Measurements from ENCODE around the gene CRYL1.

Gene CRYL1

DNA sequence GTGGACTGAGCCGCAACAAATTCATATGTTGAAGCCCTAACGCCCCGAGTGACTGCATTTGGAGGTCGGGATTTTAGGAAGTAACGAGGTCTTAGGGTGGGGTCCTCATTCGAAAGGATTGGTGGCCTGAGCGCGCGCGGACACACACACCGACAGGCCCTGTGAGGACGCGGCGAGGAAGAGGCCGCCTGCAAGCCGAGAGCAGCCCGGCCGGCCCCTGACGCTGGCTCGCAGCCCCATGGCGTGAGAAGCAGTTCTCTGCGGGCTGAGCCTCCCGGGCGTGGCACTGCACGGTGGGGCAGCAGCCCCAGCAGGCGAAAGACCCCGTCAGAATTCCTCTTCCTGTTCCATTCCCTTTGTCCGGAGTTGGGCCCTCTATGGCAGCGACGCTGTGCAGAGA is 131.2 kb downstream of the CRYL1 start:
- no peak for DNase-seq

DNA sequence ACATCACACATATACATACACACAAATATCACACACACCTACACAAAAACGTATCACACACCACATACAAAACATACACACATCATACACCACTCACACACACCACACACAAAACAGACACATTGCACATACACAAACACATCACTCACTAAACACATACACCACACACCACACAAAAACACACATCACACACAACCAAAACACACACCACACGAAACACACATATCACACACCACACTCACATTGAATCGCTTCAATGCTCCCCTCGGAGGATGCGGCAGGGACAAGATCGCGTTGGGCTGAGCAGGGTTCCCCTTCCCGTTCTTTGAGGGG is 131.5 kb downstream of the CRYL1 start:
- no peak for DNase-seq

DNA sequence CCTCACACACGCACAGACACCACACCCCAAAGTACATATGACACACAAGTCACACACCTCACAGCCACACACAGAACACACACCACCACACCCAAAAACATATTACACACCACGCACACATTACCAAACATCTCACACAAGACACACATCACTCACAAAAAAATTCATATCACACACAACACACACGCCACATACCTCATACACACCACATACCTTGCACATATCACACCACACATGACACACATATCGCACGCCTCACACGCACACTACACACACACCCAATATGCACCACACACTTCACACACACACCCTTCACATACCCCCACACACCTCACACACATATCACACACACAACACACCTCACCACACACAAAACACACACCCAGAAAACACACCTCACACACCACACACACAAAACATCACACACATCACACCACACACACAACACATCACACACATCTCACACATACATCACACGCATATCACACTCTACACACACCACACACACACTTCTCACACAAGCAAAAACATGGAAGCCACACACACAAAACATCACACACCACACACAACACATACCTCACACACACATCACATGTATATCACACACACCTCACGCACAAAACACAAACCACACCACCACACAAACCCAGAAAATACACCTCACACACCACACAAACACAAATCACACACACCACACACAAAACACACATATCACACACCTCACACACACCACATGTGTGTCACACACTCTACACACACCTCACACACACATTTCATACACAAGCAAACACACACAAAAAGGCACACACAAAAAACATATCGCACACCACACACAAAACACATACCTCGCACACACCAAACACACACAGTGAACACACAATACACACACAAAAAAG is 132.1 kb downstream of the CRYL1 start:
- no peak for DNase-seq

- DNase-seq, result no peak
Measured at GRCh38 chr13:20392530-20392929, 133.1 kb downstream of the CRYL1 start.

DNA sequence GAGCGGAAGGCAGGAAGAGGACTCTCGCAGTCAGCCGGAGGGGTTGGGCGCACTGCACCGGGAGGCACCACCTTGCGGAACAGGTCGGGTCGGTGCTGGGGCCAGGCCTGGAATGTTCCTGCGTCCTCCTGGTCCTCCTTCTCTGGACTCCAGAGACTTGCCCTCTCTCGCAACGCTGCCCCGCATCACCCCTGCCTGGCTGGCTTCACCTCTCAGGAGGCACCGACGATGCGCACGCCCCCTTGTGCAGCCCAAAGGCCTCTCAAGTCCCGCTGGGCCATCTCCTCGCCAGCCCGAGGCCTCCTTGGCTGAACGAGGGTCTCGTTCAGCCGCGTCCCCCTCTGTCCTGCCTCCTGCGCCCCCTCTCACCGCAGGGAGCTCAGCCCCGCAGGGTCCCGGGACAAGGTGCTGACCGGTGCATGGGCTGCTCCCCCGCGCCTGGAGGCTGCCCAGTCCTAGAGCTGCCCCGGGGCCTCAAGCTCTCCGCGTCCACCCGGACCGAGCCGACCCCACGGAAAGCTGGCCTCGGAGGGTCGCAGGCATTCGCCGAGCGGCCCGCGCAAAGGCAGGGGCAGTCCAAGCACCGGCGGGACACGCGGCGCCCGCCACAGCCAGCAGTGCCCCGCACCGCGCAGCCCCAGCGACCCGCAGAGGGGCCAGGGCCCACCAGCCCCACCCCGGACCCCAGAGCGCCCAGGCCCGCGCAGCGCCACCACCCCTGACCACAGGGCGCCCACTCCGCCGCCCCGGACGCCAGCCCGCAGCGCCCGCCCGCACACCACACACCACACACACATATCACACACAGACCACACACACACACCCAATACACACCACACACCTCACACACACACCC is 133.8 kb downstream of the CRYL1 start:
- DNase-seq, result no peak

GRCh38 chr13:20390526-20391175 is 135.0 kb downstream of the CRYL1 start:
- no peak for DNase-seq

GRCh38 chr13:20389696-20390525 is 135.7 kb downstream of the CRYL1 start:
- no peak for DNase-seq

DNA sequence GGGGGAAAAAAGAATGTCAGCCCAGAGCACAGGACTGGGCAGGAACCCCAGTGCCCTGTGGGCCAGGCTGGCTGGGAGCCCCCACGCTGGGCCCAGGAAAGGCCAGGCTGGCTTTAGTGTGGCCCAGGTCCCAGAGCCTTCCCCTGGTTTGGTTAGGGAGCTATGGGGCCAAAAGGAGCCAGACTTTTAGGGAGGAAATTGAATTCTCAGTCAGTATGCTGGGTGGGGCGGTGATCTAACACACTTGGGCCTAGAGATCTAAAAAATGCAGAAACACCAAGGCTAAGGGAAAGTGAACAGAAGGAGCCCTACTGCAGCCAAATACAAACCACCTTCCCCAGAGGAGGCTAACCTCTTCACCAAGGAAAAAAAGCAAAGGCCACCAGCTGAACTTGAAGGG is 137.5 kb downstream of the CRYL1 start:
- no peak for DNase-seq

GRCh38 chr13:20387441-20387971 is 138.2 kb downstream of the CRYL1 start:
- DNase-seq, result no peak

DNA sequence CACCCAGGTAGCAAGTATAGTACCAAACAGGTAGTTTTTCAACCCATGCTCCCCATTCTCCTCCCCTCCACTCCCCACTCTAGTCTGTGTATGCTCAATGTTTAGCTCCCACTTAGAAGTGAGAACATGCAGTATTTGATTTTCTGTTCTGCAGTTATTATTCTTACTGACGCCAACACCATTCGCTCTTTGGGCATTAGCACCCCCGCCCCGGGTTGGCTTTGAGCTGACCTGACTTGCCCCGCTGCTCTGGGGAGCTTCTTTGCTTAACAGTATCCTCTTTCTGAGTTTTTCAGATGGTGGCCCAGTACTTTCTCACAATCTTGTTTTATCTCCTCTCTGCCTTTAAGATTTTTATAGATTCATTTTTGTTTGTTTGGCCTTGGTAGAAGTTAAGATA is 138.7 kb downstream of the CRYL1 start:
- DNase-seq, result no peak

DNA sequence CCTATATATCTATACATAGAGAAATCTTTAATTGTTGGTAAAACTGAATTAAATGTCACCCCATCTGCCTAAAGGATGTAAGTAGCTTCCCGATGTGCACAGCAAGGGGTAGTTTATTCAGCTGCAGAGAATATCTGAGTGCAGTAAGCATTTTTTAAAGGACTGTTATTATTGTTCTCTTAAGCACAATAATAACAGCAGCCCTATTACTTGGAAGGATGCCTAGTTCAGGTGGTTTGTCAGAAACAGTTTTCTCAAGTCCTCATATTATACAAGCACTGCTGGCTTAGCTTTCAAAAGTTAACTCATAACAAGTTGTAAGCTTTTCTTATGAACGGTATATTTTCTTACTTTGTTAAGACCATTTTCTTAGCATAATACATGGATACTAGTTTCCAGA is 142.6 kb downstream of the CRYL1 start:
- no peak for DNase-seq

GRCh38 chr13:20381401-20381800 is 144.3 kb downstream of the CRYL1 start:
- no peak for DNase-seq

DNA sequence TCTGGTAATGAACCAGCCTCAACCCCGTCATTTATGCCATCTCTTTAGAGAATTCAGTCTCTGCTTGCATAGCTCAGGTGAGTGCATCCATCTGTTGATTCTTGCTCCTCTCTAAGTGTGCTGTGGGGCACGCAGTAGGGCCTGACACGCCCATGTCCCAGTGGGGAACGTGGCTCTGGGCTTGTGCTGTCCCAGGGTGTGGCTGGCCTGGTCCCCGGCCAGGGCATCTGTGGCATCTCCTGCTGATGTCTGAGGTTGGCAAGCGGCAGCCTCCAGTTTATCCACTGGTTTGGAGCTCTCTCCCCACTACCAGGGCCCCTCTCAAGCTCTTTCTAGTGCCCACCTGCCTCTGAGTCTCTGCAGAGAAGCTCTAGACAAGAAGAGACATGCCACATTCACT is 146.9 kb downstream of the CRYL1 start:
- DNase-seq, result no peak

- DNase-seq, result no peak
Measured at GRCh38 chr13:20377720-20378119, 147.9 kb downstream of the CRYL1 start.

GRCh38 chr13:20375871-20376270 is 149.8 kb downstream of the CRYL1 start:
- no peak for DNase-seq

GRCh38 chr13:20373861-20374260 is 151.8 kb downstream of the CRYL1 start:
- no peak for DNase-seq

DNA sequence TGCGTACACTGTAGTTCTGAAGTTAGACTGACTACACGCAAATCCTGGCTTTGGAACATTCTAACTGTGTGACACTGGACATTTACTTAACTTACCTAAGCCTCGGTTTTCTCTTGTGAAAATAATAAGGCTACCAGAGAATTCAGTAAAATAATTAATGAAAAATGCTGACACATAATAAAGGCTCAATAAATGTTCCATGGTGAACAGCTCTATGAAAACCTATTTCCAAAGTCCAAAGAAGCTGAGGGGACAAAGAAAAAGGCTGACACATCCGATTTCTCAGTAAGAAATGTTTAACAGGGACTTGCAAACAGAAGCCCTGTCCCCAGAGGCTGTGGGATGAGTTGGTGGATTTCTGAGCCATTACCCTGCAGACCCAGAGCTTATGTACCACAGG is 153.8 kb downstream of the CRYL1 start:
- DNase-seq, result no peak

DNA sequence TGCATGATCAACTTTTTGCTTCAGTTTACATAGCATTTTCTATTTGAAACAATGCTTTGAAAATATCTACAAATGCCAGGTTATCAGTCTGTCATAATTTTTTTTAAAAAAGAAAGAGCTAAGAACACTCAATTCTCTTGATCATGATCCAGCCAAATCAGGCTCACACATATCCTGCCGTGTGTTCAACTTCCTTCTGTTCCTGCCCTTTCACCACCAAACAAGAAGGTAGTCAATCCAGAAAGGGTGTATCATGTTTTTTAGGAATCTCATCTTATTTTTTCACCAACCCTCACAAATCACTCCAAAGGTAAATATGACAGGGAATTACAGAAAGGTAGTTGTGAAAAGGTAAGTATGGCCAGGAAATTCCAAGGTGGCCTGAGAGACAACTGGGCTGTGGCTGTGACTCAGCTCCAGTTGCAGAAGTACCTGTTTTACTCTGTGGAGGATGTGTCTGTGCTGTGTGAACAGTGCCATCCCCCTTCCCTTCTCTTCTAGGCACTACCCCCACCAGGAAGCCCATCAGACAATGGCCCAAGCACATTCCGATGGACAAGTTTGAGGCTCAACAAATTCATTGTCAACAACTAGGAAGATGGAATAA is 154.7 kb downstream of the CRYL1 start:
- no peak for DNase-seq

GRCh38 chr13:20369886-20370361 is 155.7 kb downstream of the CRYL1 start:
- no peak for DNase-seq

DNA sequence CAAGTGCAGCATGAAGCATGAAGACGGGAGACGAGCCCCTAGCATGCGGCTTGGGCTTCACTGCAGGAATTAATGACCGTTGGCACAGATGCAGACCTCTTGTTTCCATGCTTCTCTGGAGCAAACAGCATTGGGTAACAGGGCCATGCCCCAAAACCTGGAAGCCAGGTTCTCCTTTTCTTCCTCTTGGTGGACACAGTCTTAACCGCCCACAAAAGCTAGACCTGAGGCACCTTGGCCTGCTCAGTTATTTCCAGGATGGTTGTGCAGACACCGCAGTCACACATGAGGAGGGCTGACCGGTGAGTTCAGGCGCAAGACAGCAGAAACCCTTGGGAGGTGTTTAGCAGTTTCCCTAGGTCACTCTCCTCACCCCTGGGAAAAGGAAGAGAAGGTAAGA is 159.6 kb downstream of the CRYL1 start:
- no peak for DNase-seq

- no peak for DNase-seq
Measured at GRCh38 chr13:20363603-20364002, 162.1 kb downstream of the CRYL1 start.

GRCh38 chr13:20363172-20363571 is 162.5 kb downstream of the CRYL1 start:
- no peak for DNase-seq
